Measurements from ENCODE around the gene SRMS. TPM values are rescaled to one million over a fixed set of nuclear protein-coding genes. Genes with fewer than 3 reads are reported as not detected.

Gene SRMS
- total and polyA plus RNA-seq, 2 donors from 2014 or later, result 0.38 TPM; not detected in 1

- no peaks in the 10 kb centered on the region for H3K4me1 ChIP-seq (ENCODE audit: control insufficient read depth in 2 of 3, insufficient read depth in 2 of 3, low read depth in 1 of 3, low read length in 3 of 3)
- H3K27ac ChIP-seq (ENCODE audit: low read depth in 2 of 2, low read length in 2 of 2), result no peak overlapping the region
- no peaks in the 10 kb centered on the region for H3K27me3 ChIP-seq (ENCODE audit: control insufficient read depth, insufficient read depth, low read length)
- H3K9ac ChIP-seq (ENCODE audit: low read length in 3 of 3), result no peak overlapping the region
- intact Hi-C loops (cut with DNase I), result no loop called here
- H3K4me3 ChIP-seq (ENCODE audit: low read length in 3 of 3), result no peak overlapping the region
- TF ChIP-seq, protein P1, sequence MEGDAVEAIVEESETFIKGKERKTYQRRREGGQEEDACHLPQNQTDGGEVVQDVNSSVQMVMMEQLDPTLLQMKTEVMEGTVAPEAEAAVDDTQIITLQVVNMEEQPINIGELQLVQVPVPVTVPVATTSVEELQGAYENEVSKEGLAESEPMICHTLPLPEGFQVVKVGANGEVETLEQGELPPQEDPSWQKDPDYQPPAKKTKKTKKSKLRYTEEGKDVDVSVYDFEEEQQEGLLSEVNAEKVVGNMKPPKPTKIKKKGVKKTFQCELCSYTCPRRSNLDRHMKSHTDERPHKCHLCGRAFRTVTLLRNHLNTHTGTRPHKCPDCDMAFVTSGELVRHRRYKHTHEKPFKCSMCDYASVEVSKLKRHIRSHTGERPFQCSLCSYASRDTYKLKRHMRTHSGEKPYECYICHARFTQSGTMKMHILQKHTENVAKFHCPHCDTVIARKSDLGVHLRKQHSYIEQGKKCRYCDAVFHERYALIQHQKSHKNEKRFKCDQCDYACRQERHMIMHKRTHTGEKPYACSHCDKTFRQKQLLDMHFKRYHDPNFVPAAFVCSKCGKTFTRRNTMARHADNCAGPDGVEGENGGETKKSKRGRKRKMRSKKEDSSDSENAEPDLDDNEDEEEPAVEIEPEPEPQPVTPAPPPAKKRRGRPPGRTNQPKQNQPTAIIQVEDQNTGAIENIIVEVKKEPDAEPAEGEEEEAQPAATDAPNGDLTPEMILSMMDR (IDR thresholded peaks at IDR 0.05; ENCODE audit: borderline replicate concordance, extremely low read depth, insufficient read depth), result no peak
- H3K36me3 ChIP-seq (ENCODE audit: control insufficient read depth in 2 of 3, insufficient read depth in 3 of 3, low read length in 3 of 3), result no peaks in the 10 kb centered on the region
- DNase-seq (no peak), FAIRE-seq (no peak)
- no peaks in the 10 kb centered on the region for H3K9me3 ChIP-seq (ENCODE audit: control insufficient read depth in 2 of 3, insufficient read depth in 1 of 3, low read length in 3 of 3)
Observed at GRCh38 chr20:63567136-63567385, 19.5 kb upstream of the SRMS start.

DNA sequence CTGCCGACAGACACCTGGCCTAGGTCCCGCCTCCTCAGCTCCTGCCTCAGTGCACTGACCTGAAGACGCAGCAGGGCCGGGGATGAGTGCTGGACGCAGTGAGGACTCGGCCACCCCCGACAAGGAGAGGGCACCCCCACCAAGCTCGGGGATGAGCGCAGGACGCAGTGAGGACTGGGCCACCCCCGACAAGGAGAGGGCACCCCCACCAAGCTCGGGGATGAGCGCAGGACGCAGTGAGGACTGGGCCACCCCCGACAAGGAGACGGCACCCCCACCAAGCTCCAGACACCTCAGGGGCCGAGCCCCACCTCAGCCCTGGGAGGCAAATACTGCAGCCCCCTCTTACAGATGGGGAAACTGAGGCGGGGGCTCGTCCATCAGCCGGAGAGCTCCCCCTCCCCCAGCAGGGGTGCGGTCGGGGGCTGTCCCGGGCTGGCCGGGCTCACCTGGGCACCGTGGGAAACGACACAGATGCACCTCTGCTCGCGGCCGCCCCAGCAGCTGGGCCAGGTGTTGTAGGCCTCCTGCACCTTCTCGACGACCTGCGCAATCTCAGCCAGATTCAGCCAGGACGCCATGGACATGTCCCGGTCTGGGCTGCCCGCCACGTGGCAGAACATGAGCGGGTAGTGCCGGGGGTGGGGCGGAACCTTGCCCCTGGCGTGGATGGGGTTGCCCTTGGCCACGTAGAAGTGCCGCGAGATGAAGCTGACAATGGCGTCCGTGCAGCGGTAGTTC, 19.0 kb upstream of the SRMS start:
- TF ChIP-seq, protein P1 (IDR thresholded peaks at IDR 0.05; ENCODE audit: borderline replicate concordance, extremely low read depth, insufficient read depth), result no peak

DNA sequence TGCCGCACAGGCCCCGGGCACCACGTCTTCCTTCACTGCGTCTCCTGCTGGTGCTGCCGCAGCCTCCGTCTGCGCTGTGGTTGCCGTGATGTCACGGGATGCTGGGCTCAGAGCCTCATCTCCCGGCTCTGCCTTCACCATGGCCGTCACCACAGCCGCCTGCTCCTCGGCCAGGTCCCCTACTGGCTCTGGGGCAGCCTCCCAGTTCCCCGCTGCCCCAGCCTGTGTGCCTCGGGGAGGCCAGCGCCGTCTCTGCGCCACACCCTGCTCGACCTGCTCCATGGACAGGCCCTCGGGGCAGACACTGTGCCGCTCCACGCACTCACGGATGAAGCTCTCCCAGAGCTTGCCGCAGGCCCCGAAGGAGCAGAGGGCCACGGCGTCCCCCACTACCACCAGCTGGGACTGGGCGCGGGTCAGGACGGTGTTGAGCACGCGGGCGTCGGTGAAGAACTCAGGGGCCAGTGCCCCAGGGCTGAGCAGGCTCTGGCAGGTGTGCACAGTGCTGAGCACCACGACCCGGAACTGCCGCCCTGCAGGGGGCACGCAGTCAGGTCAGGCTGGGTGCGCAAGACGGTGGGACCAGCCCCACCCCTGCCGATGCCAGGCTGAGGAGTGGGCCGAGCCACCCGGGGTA, 18.3 kb upstream of the SRMS start:
- DNase-seq (no peak), FAIRE-seq (no peak)
- no peaks in the 10 kb centered on the region for H3K9me3 ChIP-seq (ENCODE audit: control insufficient read depth in 2 of 3, insufficient read depth in 1 of 3, low read length in 3 of 3)
- intact Hi-C loops (cut with DNase I), result no loop called here
- H3K4me1 ChIP-seq (ENCODE audit: control insufficient read depth in 2 of 3, insufficient read depth in 2 of 3, low read depth in 1 of 3, low read length in 3 of 3), result no peaks in the 10 kb centered on the region
- no peak overlapping the region for H3K4me3 ChIP-seq (ENCODE audit: low read length in 3 of 3)
- no peaks in the 10 kb centered on the region for H3K27me3 ChIP-seq (ENCODE audit: control insufficient read depth, insufficient read depth, low read length)
- no peak overlapping the region for H3K27ac ChIP-seq (ENCODE audit: low read depth in 2 of 2, low read length in 2 of 2)
- peaks cover 0 to 3% (median 0%) of the 10 kb centered on the region in 3 donors for H3K36me3 ChIP-seq (ENCODE audit: control insufficient read depth in 2 of 3, insufficient read depth in 3 of 3, low read length in 3 of 3)
- TF ChIP-seq, protein P1 (IDR thresholded peaks at IDR 0.05; ENCODE audit: borderline replicate concordance, extremely low read depth, insufficient read depth), result no peak
- no peak overlapping the region for H3K9ac ChIP-seq (ENCODE audit: low read length in 3 of 3)

More for the DNA sequence above, 19.0 kb upstream of the SRMS start:
- FAIRE-seq (no peak), DNase-seq (no peak)
- Histone ChIP-seq H3K36me3 (ENCODE audit: control insufficient read depth in 2 of 3, insufficient read depth in 3 of 3, low read length in 3 of 3) (no peaks in the 10 kb centered on the region), H3K27me3 (ENCODE audit: control insufficient read depth, insufficient read depth, low read length) (no peaks in the 10 kb centered on the region), H3K4me3 (ENCODE audit: low read length in 3 of 3) (no peak overlapping the region), H3K9ac (ENCODE audit: low read length in 3 of 3) (no peak overlapping the region), H3K27ac (ENCODE audit: low read depth in 2 of 2, low read length in 2 of 2) (no peak overlapping the region), H3K4me1 (ENCODE audit: control insufficient read depth in 2 of 3, insufficient read depth in 2 of 3, low read depth in 1 of 3, low read length in 3 of 3) (no peaks in the 10 kb centered on the region), H3K9me3 (ENCODE audit: control insufficient read depth in 2 of 3, insufficient read depth in 1 of 3, low read length in 3 of 3) (no peaks in the 10 kb centered on the region)
- intact Hi-C loops (cut with DNase I), result no loop called here
